OCI-LY7 (cell line): ENCODE results near the gene TRIM3. TPM values are rescaled to one million over a fixed set of nuclear protein-coding genes. Genes with fewer than 3 reads are reported as not detected.

ENCODE experiments used
- BruUV-seq: library from RNA; stranded (reverse); fragments of 400-500 nt; replicated peaks from 2 replicates; lab custom pipeline; 2021; lab: Mats Ljungman, UMichigan
- CTCF ChIA-PET: fragments of 300-600 bp; sonication (Branson Sonifier 250); formaldehyde crosslinking; loops from one replicate; lab custom pipeline; 2022; ENCODE audit warnings: antibody characterized with exemption; ENCODE audit not compliant: unreplicated experiment; lab: Charles Lee
- POLR2A ChIA-PET: fragments of 300-600 bp; sonication (Branson Sonifier 250); formaldehyde crosslinking; loops from one replicate; lab custom pipeline; 2022; ENCODE audit warnings: antibody characterized with exemption; lab: Charles Lee
- DNase-seq: peaks from one replicate; pipeline ENCODE4 v3.0.0-alpha.2; 2015; ENCODE audit warnings: low spot score
- H2AFZ ChIP-seq: fragments of 200-600 bp; sonication (generic), shearing (Covaris generic); 2 replicates; pipeline ENCODE4 v1.6.1; 2014; ENCODE audit warnings: mild to moderate bottlenecking, antibody characterized with exemption, low read length, moderate library complexity
- H3K27ac ChIP-seq: fragments of 200-600 bp; sonication (generic); 2 replicates; pipeline ENCODE4 v1.5.1; 2014; ENCODE audit warnings: mixed run types, low read depth, mild to moderate bottlenecking, moderate library complexity, low read length, inconsistent platforms; ENCODE audit not compliant: poor library complexity, severe bottlenecking
- H3K36me3 ChIP-seq: fragments of 200-600 bp; sonication (generic); 2 replicates; pipeline ENCODE4 v1.6.1; 2014; ENCODE audit warnings: mild to moderate bottlenecking, antibody characterized with exemption, low read length, moderate library complexity, mixed read lengths; ENCODE audit not compliant: insufficient read depth
- H3K4me1 ChIP-seq: fragments of 200-600 bp; sonication (generic); 2 replicates; pipeline ENCODE4 v1.5.1; 2014; ENCODE audit warnings: mild to moderate bottlenecking, low read length; ENCODE audit not compliant: insufficient read depth, poor library complexity, severe bottlenecking
- H3K4me2 ChIP-seq: fragments of 200-600 bp; sonication (generic); 2 replicates; pipeline ENCODE4 v1.6.1; 2014; ENCODE audit warnings: mild to moderate bottlenecking, low read length
- H3K4me3 ChIP-seq: fragments of 200-600 bp; sonication (generic); 2 replicates; pipeline ENCODE4 v1.5.1; 2014; ENCODE audit warnings: mild to moderate bottlenecking, low read depth, low read length; ENCODE audit not compliant: poor library complexity, severe bottlenecking
- H3K79me2 ChIP-seq: fragments of 200-600 bp; sonication (generic); 2 replicates; pipeline ENCODE4 v1.6.1; 2016; ENCODE audit warnings: low read depth, mild to moderate bottlenecking, low read length, moderate library complexity, mixed read lengths; ENCODE audit not compliant: insufficient read depth
- H3K9me2 ChIP-seq: fragments of 200-600 bp; sonication (generic); 2 replicates; pipeline ENCODE4 v1.6.1; 2016; ENCODE audit warnings: mild to moderate bottlenecking, low read length, mixed read lengths; ENCODE audit not compliant: insufficient read depth
- H3K9me3 ChIP-seq: fragments of 200-600 bp; sonication (generic); 2 replicates; pipeline ENCODE4 v1.6.1; 2014; ENCODE audit warnings: mild to moderate bottlenecking, mixed run types, low read length, mixed read lengths
- H4K20me1 ChIP-seq: fragments of 200-600 bp; sonication (generic); 2 replicates; pipeline ENCODE4 v1.6.1; 2014; ENCODE audit warnings: mild to moderate bottlenecking, antibody characterized with exemption, low read length, moderate library complexity, mixed read lengths; ENCODE audit not compliant: insufficient read depth
- EZH2phosphoT487 ChIP-seq: fragments of 200-600 bp; sonication (generic); IDR thresholded peaks from 2 replicates; pipeline ENCODE4 v1.6.1; 2018; ENCODE audit warnings: low read depth, borderline replicate concordance, mild to moderate bottlenecking, mixed run types, antibody characterized with exemption, low read length, moderate library complexity, mixed read lengths
- intact Hi-C: fragments of 100-400 bp; cut with micrococcal nuclease; formaldehyde crosslinking; loops from one replicate; pipeline ENCODE4 v1.10.0; 2022; ENCODE audit not compliant: unreplicated experiment
- total RNA-seq, 2 experiments: library from RNA; depleted of rRNA in 1 of 2; stranded (reverse); fragments of >200 nt in 1 of 2; shearing (Covaris generic) in 1 of 2; gene quantifications; 2 replicates each; pipeline ENCODE4 v1.2.3, GENCODE V29; 2014 to 2022
- TF ChIP-seq, protein P1 (sequence below): fragments of 200-600 bp; sonication (generic); conservative IDR thresholded peaks from 2 replicates; pipeline ENCODE4 v1.5.1; 2014; ENCODE audit warnings: mild to moderate bottlenecking, antibody characterized with exemption, low read length, moderate library complexity, mixed read lengths

TRIM3 gene
- total RNA-seq, 2 experiments from 2014 or later: 14.7 to 21.3 TPM

DNA sequence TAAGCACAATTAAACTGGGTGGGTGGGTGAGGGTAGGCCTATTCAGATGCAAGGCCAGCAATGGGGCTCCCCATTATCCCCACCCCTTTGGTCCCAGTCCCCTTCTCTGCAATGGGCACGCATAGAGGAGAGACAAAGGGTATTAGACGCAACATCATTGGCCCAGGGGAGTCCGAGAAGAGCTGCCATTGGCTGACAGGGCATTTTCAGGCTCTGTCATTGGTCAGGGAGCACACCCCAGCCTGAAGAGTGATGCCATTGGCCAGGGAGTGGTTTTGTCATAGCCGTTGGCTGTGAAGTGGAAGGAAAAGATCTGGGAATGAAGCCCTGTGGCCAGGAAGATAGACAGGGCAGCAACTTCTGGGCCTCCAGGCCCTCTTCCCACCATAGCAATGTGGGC lies 2.8 kb upstream of the TRIM3 start:
- Histone ChIP-seq H2AFZ (no peak overlapping the region), H3K36me3 (peaks cover 29% of the 10 kb centered on the region), H4K20me1 (peaks cover 1% of the 10 kb centered on the region; the same call in 1 of the 2 replicates), H3K9me3 (no peaks in the 10 kb centered on the region), H3K27ac (no peak overlapping the region), H3K4me1 (peaks cover 31% of the 10 kb centered on the region), H3K4me2 (no peak overlapping the region), H3K4me3 (no peak overlapping the region), H3K9me2 (no peaks in the 10 kb centered on the region), H3K79me2 (peaks cover 16% of the 10 kb centered on the region)
- no peak for DNase-seq
- BruUV-seq: no TSS peak
- POLR2A ChIA-PET: interaction anchor here (0.7 to 1.4 kb wide), 4 partner anchors 9 to 118 kb away, joined by 3 to 7 read pairs (median 4); no protein-coding TSS in a partner anchor
- CTCF ChIA-PET: interaction anchor here (1.3 kb wide), 1 partner anchor 98 kb away, joined by 5 read pairs; no protein-coding TSS in a partner anchor
- intact Hi-C loops: no loop called here
- TF ChIP-seq, protein P1, sequence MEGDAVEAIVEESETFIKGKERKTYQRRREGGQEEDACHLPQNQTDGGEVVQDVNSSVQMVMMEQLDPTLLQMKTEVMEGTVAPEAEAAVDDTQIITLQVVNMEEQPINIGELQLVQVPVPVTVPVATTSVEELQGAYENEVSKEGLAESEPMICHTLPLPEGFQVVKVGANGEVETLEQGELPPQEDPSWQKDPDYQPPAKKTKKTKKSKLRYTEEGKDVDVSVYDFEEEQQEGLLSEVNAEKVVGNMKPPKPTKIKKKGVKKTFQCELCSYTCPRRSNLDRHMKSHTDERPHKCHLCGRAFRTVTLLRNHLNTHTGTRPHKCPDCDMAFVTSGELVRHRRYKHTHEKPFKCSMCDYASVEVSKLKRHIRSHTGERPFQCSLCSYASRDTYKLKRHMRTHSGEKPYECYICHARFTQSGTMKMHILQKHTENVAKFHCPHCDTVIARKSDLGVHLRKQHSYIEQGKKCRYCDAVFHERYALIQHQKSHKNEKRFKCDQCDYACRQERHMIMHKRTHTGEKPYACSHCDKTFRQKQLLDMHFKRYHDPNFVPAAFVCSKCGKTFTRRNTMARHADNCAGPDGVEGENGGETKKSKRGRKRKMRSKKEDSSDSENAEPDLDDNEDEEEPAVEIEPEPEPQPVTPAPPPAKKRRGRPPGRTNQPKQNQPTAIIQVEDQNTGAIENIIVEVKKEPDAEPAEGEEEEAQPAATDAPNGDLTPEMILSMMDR: no peak
- TF ChIP-seq EZH2phosphoT487: no peak

DNA sequence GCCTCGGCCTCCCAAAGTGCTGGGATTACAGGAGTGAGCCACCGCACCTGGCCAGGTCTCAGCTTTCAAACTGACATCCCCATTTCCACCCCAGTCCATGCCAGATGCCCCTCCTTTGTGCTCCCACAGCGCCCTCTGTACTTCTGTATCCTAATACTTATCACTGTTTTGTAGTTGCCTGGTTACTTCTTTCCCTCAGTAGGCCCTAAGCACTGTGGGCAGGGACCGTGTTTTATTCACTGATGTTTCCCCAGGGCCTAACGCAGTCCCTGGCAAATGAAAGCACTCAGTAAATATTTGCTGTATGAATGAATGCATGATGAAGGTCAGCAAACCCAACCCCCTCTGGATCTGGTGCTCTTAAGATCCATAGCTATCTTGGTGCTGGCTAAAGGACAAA lies 2.2 kb upstream of the TRIM3 start:
- H3K4me3 ChIP-seq: no peak overlapping the region
- no peaks in the 10 kb centered on the region for H4K20me1 ChIP-seq
- peaks cover 12% of the 10 kb centered on the region; the same call in 1 of the 2 replicates for H3K79me2 ChIP-seq
- ChIA-PET CTCF (interaction anchor here (1.3 kb wide), 1 partner anchor 97 kb away, joined by 5 read pairs; no protein-coding TSS in a partner anchor), POLR2A (interaction anchor here (0.6 to 1.4 kb wide), 5 partner anchors 8 to 118 kb away, joined by 3 to 7 read pairs (median 4); no protein-coding TSS in a partner anchor)
- no peak overlapping the region for H2AFZ ChIP-seq
- no TSS peak for BruUV-seq
- H3K4me1 ChIP-seq: peaks cover 31% of the 10 kb centered on the region
- no peaks in the 10 kb centered on the region for H3K9me2 ChIP-seq
- no peak overlapping the region for H3K4me2 ChIP-seq
- no peak for DNase-seq
- H3K36me3 ChIP-seq: peaks cover 28% of the 10 kb centered on the region
- H3K27ac ChIP-seq: no peak overlapping the region
- no peaks in the 10 kb centered on the region for H3K9me3 ChIP-seq
- no peak for TF ChIP-seq EZH2phosphoT487
- TF ChIP-seq, protein P1: peak; percentile 36; the same call in 1 of the 2 replicates
- intact Hi-C loops: no loop called here
